Mucosa of rectum (tissue), 2 donors: ENCODE data around the gene SPINT2.

Experiments used
- H3K27ac ChIP-seq, 2 donors: one replicate each; pipeline ENCODE4 v1.7.0; 2013; ENCODE audit warnings: inconsistent platforms in 2 of 2, low read depth in 2 of 2, low read length in 2 of 2
- H3K27me3 ChIP-seq, 2 donors: one replicate each; pipeline ENCODE4 v1.7.0; 2013; ENCODE audit warnings: low read length in 2 of 2; ENCODE audit not compliant: control insufficient read depth in 2 of 2, insufficient read depth in 2 of 2
- H3K36me3 ChIP-seq, 2 donors: one replicate each; pipeline ENCODE4 v1.7.0; 2013; ENCODE audit warnings: low read length in 2 of 2; ENCODE audit not compliant: control insufficient read depth in 2 of 2, insufficient read depth in 2 of 2
- H3K4me1 ChIP-seq, 2 donors: one replicate each; pipeline ENCODE4 v1.7.0; 2013; ENCODE audit warnings: low read length in 2 of 2, mild to moderate bottlenecking in 1 of 2; ENCODE audit not compliant: control insufficient read depth in 2 of 2, insufficient read depth in 2 of 2
- H3K4me3 ChIP-seq, 2 donors: one replicate each; pipeline ENCODE4 v1.7.0; 2013; ENCODE audit warnings: low read length in 2 of 2
- H3K9ac ChIP-seq, 2 donors: one replicate each; pipeline ENCODE4 v1.7.0; 2013; ENCODE audit warnings: low read length in 2 of 2, low read depth in 1 of 2, mild to moderate bottlenecking in 1 of 2
- H3K9me3 ChIP-seq, 2 donors: one replicate each; pipeline ENCODE4 v1.7.0; 2013; ENCODE audit warnings: low read length in 2 of 2; ENCODE audit not compliant: control insufficient read depth in 2 of 2
- donor health status: healthy.
- donor health status: Normal muscosa, but diverticular disease.

SPINT2 gene

DNA sequence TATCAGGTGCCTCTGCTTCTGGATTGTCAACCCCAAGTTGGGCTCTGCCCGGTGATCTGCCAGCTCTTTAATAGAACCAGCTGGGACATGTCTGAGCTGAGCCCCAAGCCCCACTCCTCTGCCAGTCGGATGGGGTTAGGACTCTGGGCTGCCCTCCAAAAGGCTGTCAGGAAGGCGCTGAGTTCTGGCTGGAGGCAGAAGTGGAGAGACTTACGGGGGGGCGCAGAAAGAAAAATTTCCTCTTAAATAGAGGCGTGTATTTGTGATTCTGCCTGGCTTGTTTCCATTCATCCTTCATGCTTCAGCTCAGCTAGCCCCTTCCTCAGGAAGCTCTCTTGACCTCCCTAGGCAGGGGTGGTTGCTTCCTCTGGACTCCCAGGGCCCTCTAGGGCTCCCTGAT, 54.3 kb downstream of the SPINT2 start:
- Histone ChIP-seq H3K36me3 (peaks cover 0 to 2% of the 10 kb centered on the region in 2 donors), H3K4me1 (peaks cover 18 to 27% of the 10 kb centered on the region in 2 donors), H3K9ac (no peak overlapping the region), H3K27ac (peak overlapping the region in 1 of 2 donors; percentile 80), H3K27me3 (no peaks in the 10 kb centered on the region), H3K9me3 (no peaks in the 10 kb centered on the region), H3K4me3 (peak overlapping the region; percentile 67 to 74)

GRCh38 chr19:38319421-38320258, 55.3 kb downstream of the SPINT2 start, which contains the start of gene KCNK6:
TSS of gene KCNK6 (plus strand) at chr19:38319845. CDS start at chr19:38319951, 106 bp downstream.
- Histone ChIP-seq H3K4me1 (peaks cover 18 to 27% of the 10 kb centered on the region in 2 donors), H3K4me3 (peak within 1 kb of the TSS; percentile 67 to 74), H3K27ac (peak within 1 kb of the TSS; percentile 78 to 80), H3K9ac (peak within 1 kb of the TSS; percentile 38 to 89), H3K36me3 (peaks cover 0 to 6% of the 10 kb centered on the region in 2 donors), H3K9me3 (no peaks in the 10 kb centered on the region), H3K27me3 (no peaks in the 10 kb centered on the region)

- H3K4me3 ChIP-seq: peak overlapping the region in 1 of 2 donors; percentile 67
- peak overlapping the region in 1 of 2 donors; percentile 80 for H3K27ac ChIP-seq
- H3K27me3 ChIP-seq: no peaks in the 10 kb centered on the region
- H3K9ac ChIP-seq: no peak overlapping the region
- peaks cover 6 to 11% of the 10 kb centered on the region in 2 donors for H3K36me3 ChIP-seq
- peaks cover 12 to 23% of the 10 kb centered on the region in 2 donors for H3K4me1 ChIP-seq
- H3K9me3 ChIP-seq: no peaks in the 10 kb centered on the region
Observed at GRCh38 chr19:38320969-38321339, 56.6 kb downstream of the SPINT2 start.

DNA sequence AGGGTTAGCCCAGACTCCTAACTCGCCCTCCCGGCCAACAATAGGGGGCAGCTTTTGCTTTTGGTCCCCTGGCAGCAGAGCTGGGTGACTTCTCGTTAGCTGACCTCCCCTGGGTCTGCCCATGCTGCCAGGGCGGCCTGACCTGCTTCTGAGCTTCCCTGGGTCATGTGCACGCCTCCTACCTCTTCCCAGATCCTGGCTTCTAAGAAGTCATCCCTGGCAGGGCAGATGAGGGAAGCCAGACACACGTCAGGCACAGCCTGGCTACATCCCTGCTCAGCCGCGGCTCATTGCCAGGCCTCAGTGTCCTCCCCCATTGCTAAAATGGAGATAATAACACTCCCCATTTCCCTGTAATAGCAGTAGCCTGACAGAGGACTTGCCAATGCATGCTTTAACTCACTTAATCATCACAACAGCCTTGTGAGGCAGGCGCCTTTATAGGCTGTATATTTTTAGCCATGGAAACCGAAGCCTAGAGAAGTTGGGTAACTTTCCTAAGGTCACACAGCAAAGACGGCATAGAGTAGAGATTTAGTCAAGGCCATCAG, 57.3 kb downstream of the SPINT2 start:
- Histone ChIP-seq H3K27ac (peak overlapping the region in 1 of 2 donors; percentile 80), H3K36me3 (peaks cover 9 to 16% of the 10 kb centered on the region in 2 donors), H3K4me3 (peak overlapping the region in 1 of 2 donors; percentile 67), H3K4me1 (peaks cover 12 to 19% of the 10 kb centered on the region in 2 donors), H3K9me3 (no peaks in the 10 kb centered on the region), H3K9ac (no peak overlapping the region), H3K27me3 (no peaks in the 10 kb centered on the region)

DNA sequence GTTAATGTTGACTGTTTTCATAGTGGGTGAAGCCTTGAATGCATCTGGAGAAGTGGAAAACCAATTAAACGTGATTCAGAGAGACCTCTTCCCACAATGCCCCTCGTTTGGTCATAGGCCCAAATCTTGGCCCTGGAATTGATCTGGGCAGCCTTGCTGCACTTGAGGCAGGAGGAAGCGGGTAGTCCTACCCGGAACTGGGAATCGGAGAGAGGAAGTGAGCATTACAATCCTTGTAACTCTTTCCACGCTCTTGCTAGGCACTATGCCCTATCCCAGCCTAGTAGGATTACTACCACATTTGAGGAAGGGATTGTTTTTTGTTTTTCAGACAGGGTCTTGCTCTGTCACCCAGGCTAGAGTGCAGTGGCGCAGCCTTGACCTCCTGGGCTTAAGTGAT, 58.9 kb downstream of the SPINT2 start:
- Histone ChIP-seq H3K27ac (no peak overlapping the region), H3K4me1 (peaks cover 12 to 15% of the 10 kb centered on the region in 2 donors), H3K27me3 (no peaks in the 10 kb centered on the region)

DNA sequence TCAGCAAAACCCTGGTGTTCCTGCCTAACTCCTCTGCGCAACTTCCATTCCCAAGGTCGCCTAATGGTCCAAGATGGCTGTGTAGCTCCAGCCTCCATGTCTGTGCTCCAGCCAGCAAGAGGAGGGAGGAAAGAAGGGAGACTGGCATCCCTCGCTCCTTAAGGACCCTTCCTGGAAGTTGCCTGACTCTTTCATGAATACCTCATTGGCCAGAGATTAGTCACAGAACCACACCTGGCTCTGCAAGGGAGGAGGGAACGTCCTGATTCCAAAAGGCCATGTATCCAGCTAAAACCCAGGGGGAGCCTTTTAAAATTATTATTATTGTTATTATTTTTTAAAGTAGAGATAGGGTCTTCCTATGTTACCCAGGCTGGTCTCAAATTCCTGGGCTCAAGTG, 60.1 kb downstream of the SPINT2 start:
- Histone ChIP-seq H3K27ac (no peak overlapping the region), H3K27me3 (no peaks in the 10 kb centered on the region), H3K9ac (no peak overlapping the region), H3K36me3 (peaks cover 26 to 34% of the 10 kb centered on the region in 2 donors), H3K4me3 (no peak overlapping the region), H3K9me3 (no peaks in the 10 kb centered on the region), H3K4me1 (peaks cover 2 to 4% of the 10 kb centered on the region in 2 donors)

More for the DNA sequence above, 58.9 kb downstream of the SPINT2 start:
- Histone ChIP-seq H3K4me3 (no peak overlapping the region), H3K9me3 (no peaks in the 10 kb centered on the region), H3K9ac (no peak overlapping the region), H3K36me3 (peaks cover 24 to 31% of the 10 kb centered on the region in 2 donors)

DNA sequence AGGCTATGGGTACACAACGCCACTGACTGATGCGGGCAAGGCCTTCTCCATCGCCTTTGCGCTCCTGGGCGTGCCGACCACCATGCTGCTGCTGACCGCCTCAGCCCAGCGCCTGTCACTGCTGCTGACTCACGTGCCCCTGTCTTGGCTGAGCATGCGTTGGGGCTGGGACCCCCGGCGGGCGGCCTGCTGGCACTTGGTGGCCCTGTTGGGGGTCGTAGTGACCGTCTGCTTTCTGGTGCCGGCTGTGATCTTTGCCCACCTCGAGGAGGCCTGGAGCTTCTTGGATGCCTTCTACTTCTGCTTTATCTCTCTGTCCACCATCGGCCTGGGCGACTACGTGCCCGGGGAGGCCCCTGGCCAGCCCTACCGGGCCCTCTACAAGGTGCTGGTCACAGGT, 62.2 kb downstream of the SPINT2 start:
- Histone ChIP-seq H3K4me3 (no peak overlapping the region), H3K9ac (no peak overlapping the region), H3K36me3 (peaks cover 26 to 34% of the 10 kb centered on the region in 2 donors), H3K9me3 (no peaks in the 10 kb centered on the region), H3K27me3 (no peaks in the 10 kb centered on the region), H3K4me1 (peaks cover 2 to 3% of the 10 kb centered on the region in 2 donors), H3K27ac (no peak overlapping the region)

DNA sequence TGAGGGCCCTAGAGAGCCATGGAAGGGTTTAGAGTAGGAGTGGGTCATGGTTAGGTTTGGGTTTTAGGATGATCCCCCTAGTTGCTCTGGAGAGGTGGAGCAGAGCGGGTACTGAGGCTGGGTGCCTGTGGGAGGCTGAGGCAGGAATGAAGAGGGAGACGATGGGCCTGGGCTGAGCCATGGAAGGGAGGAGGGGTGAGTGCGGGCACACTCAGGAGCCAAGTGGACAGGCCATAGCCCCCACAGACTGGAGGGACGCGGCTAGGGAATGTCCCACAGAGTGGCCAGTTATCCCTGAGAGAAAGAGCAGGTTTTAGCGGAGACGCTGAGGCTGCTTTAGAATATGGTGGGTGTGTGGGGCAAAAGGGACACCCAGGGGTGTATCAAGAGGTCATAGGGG, 65.3 kb downstream of the SPINT2 start:
- Histone ChIP-seq H3K4me1 (no peaks in the 10 kb centered on the region), H3K36me3 (peaks cover 26 to 28% of the 10 kb centered on the region in 2 donors), H3K9me3 (no peaks in the 10 kb centered on the region), H3K9ac (no peak overlapping the region), H3K27me3 (no peaks in the 10 kb centered on the region), H3K4me3 (no peak overlapping the region), H3K27ac (no peak overlapping the region)

GRCh38 chr19:38331728-38332127, 67.4 kb downstream of the SPINT2 start:
- Histone ChIP-seq H3K36me3 (peaks cover 17 to 19% of the 10 kb centered on the region in 2 donors), H3K4me1 (peaks cover 0 to 3% of the 10 kb centered on the region in 2 donors), H3K4me3 (no peak overlapping the region), H3K27ac (no peak overlapping the region), H3K9ac (no peak overlapping the region), H3K27me3 (no peaks in the 10 kb centered on the region), H3K9me3 (no peaks in the 10 kb centered on the region)

DNA sequence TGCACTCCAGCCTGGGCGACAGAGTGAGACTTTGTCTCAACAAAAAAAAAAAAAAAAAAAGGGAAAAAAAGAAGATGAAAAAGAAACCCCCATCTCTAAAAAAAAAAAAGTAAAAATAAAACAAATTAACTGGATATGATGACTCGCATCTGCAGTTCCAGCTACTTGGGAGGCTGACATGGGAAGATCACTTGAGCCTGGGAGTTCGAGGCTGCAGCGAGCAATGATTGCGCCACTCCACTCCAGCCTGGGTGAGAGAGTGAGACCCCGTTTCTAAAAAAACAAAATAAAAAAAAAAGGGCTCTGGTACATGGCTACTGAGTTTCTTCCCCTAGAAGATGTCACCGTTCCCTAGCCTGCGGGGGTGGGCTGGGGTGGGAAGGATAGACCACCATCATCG, 68.9 kb downstream of the SPINT2 start:
- Histone ChIP-seq H3K27ac (no peak overlapping the region), H3K27me3 (no peaks in the 10 kb centered on the region), H3K9me3 (no peaks in the 10 kb centered on the region), H3K9ac (no peak overlapping the region), H3K4me1 (peaks cover 6 to 8% of the 10 kb centered on the region in 2 donors), H3K36me3 (peaks cover 2 to 5% of the 10 kb centered on the region in 2 donors), H3K4me3 (no peak overlapping the region)
